IMR-90 (cell line): ENCODE results near the gene KLHL29.

Experiments used
- BHLHE40 ChIP-seq: fragments of 150-350 bp; IDR thresholded peaks from 2 replicates; pipeline ENCODE4 v1.6.1; 2016; ENCODE audit warnings: mild to moderate bottlenecking, low read depth, low read length
- CEBPB ChIP-seq: IDR thresholded peaks from 2 replicates; pipeline ENCODE4 v1.6.1; 2012; ENCODE audit warnings: low read depth, low read length, improper control_type of control experiment
- CHD1 ChIP-seq: IDR thresholded peaks from 2 replicates; pipeline ENCODE4 v1.6.1; 2012; ENCODE audit warnings: low read depth, low read length, improper control_type of control experiment
- MAFK ChIP-seq: IDR thresholded peaks from 2 replicates; pipeline ENCODE4 v1.6.1; 2012; ENCODE audit warnings: low read depth, low read length, improper control_type of control experiment
- MAZ ChIP-seq: IDR thresholded peaks from 2 replicates; pipeline ENCODE4 v1.6.1; 2012; ENCODE audit warnings: low read depth, mild to moderate bottlenecking, low read length, improper control_type of control experiment, moderate library complexity, borderline replicate concordance
- MXI1 ChIP-seq: IDR thresholded peaks from 2 replicates; pipeline ENCODE4 v1.6.1; 2012; ENCODE audit warnings: low read depth, mild to moderate bottlenecking, low read length, moderate library complexity, borderline replicate concordance
- NFE2L2 ChIP-seq: fragments of 150-350 bp; IDR thresholded peaks from 2 replicates; pipeline ENCODE4 v1.6.1; 2016; ENCODE audit warnings: low read depth, mild to moderate bottlenecking, low read length
- POLR2A ChIP-seq: IDR thresholded peaks from 2 replicates; pipeline ENCODE4 v1.6.1; 2012; ENCODE audit warnings: mild to moderate bottlenecking, low read depth, low read length
- RAD21 ChIP-seq: IDR thresholded peaks from 2 replicates; pipeline ENCODE4 v1.6.1; 2012; ENCODE audit warnings: low read length, improper control_type of control experiment
- RFX5 ChIP-seq: IDR thresholded peaks from 2 replicates; pipeline ENCODE4 v1.8.0; 2012; ENCODE audit warnings: low read depth, mild to moderate bottlenecking, low read length, moderate library complexity
- SMC3 ChIP-seq: fragments of 150-350 bp; IDR thresholded peaks from 2 replicates; pipeline ENCODE4 v1.6.1; 2016; ENCODE audit warnings: low read depth, mild to moderate bottlenecking, antibody characterized with exemption, low read length, moderate library complexity
- TF ChIP-seq, protein P1 (sequence below): conservative IDR thresholded peaks from 2 replicates; pipeline ENCODE4 v1.5.1; 2012; ENCODE audit warnings: mild to moderate bottlenecking, low read depth, low read length, improper control_type of control experiment
- TF ChIP-seq, protein P2 (sequence below): fragments of 150-350 bp; IDR thresholded peaks from 2 replicates; pipeline ENCODE4 v1.6.1; 2016; ENCODE audit warnings: low read depth, mild to moderate bottlenecking, low read length, moderate library complexity, borderline replicate concordance
- TF ChIP-seq, protein P3 (sequence below): fragments of 150-350 bp; IDR thresholded peaks from 2 replicates; pipeline ENCODE4 v1.6.1; 2017; ENCODE audit warnings: mild to moderate bottlenecking, antibody characterized with exemption, low read length, low read depth

DNA sequence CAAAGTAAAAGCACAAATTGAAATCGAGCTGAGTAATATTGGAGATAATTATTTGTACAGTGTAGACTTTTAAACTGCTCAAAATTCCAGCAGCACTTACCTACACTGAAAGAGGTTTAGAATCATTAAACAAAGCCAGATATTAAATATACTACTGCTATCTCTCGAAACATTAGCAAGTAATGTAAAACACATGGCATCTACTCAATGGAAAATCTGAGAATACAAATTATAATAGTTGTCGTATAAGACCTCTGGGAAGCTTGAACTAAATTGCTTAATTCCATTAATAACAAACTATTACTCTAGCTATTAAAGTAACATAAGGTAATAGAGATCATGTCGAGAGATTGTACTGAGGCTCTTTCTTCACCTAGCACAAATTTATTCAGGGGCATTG, 108.9 kb downstream of the KLHL29 start:
- TF ChIP-seq, protein P1, sequence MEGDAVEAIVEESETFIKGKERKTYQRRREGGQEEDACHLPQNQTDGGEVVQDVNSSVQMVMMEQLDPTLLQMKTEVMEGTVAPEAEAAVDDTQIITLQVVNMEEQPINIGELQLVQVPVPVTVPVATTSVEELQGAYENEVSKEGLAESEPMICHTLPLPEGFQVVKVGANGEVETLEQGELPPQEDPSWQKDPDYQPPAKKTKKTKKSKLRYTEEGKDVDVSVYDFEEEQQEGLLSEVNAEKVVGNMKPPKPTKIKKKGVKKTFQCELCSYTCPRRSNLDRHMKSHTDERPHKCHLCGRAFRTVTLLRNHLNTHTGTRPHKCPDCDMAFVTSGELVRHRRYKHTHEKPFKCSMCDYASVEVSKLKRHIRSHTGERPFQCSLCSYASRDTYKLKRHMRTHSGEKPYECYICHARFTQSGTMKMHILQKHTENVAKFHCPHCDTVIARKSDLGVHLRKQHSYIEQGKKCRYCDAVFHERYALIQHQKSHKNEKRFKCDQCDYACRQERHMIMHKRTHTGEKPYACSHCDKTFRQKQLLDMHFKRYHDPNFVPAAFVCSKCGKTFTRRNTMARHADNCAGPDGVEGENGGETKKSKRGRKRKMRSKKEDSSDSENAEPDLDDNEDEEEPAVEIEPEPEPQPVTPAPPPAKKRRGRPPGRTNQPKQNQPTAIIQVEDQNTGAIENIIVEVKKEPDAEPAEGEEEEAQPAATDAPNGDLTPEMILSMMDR: no peak
- TF ChIP-seq MXI1: no peak
- no peak for TF ChIP-seq CEBPB
- TF ChIP-seq RFX5: no peak
- no peak for TF ChIP-seq CHD1
- no peak for TF ChIP-seq RAD21
- TF ChIP-seq SMC3: no peak
- no peak for TF ChIP-seq NFE2L2
- TF ChIP-seq BHLHE40: no peak
- TF ChIP-seq, protein P2, sequence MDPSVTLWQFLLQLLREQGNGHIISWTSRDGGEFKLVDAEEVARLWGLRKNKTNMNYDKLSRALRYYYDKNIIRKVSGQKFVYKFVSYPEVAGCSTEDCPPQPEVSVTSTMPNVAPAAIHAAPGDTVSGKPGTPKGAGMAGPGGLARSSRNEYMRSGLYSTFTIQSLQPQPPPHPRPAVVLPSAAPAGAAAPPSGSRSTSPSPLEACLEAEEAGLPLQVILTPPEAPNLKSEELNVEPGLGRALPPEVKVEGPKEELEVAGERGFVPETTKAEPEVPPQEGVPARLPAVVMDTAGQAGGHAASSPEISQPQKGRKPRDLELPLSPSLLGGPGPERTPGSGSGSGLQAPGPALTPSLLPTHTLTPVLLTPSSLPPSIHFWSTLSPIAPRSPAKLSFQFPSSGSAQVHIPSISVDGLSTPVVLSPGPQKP: no peak
- no peak for TF ChIP-seq MAFK
- TF ChIP-seq, protein P3, sequence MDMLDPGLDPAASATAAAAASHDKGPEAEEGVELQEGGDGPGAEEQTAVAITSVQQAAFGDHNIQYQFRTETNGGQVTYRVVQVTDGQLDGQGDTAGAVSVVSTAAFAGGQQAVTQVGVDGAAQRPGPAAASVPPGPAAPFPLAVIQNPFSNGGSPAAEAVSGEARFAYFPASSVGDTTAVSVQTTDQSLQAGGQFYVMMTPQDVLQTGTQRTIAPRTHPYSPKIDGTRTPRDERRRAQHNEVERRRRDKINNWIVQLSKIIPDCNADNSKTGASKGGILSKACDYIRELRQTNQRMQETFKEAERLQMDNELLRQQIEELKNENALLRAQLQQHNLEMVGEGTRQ: no peak
- TF ChIP-seq POLR2A: no peak
- no peak for TF ChIP-seq MAZ
